ENCODE measurements around the gene SH2D5. TPM values are rescaled to one million over a fixed set of nuclear protein-coding genes. Genes with fewer than 3 reads are reported as not detected.

The SH2D5 gene
- total RNA-seq, 1 experiment from 2014 or later, result 1.1 TPM

- no peak overlapping the region for H3K27ac ChIP-seq (ENCODE audit: low read depth, low read length, poor library complexity, severe bottlenecking)
- DNase-seq (ENCODE audit: low spot score), result no peak
- H3K27me3 ChIP-seq (replicated peaks; ENCODE audit: insufficient read depth, low read depth, low read length, poor library complexity), result no peaks in the 10 kb centered on the region
- POLR2A ChIA-PET (ENCODE audit: low non-redundant PET), result no interaction called here
- intact Hi-C loops (cut with micrococcal nuclease; ENCODE audit: unreplicated experiment), result no loop called here
- H3K36me3 ChIP-seq (ENCODE audit: insufficient read depth, low read length, poor library complexity, severe bottlenecking), result no peaks in the 10 kb centered on the region
- no peak overlapping the region for H3K4me3 ChIP-seq (ENCODE audit: low read depth, low read length, poor library complexity, severe bottlenecking)
- BruUV-seq (replicated peaks), result no TSS peak
- CTCF ChIA-PET, result no interaction called here
- no peaks in the 10 kb centered on the region for H3K9me3 ChIP-seq (ENCODE audit: low read depth, low read length, poor library complexity, severe bottlenecking)
- H3K4me1 ChIP-seq (ENCODE audit: insufficient read depth, low read length, poor library complexity, severe bottlenecking), result no peaks in the 10 kb centered on the region
- no peak for TF ChIP-seq EZH2 (IDR thresholded peaks at IDR 0.05; ENCODE audit: borderline replicate concordance, low read depth, low read length, poor library complexity, severe bottlenecking)
These were observed 29.3 kb downstream of the SH2D5 start for GRCh38 chr1:20703124-20703756.

DNA sequence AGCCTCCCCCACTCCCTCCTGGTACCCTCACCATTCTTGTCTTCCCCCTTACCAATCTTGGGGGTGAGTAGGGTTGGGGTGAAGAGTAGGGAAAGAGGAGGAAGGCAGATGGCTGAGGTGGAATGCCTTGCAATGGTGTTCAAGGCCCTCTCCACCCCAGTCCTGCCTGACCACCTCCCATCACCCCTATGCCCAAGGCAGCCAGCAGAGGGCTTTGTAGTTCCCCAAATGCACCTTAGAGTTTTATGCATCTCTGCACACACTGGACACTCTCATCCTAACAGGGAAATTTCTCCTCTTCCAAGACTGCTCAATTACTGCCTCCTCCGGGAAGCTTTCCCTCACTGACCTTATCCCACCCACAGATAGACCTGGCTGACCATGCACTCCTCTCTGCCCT, 30.1 kb downstream of the SH2D5 start:
- Histone ChIP-seq H3K27me3 (replicated peaks; ENCODE audit: insufficient read depth, low read depth, low read length, poor library complexity) (no peaks in the 10 kb centered on the region), H3K4me1 (ENCODE audit: insufficient read depth, low read length, poor library complexity, severe bottlenecking) (no peaks in the 10 kb centered on the region), H3K36me3 (ENCODE audit: insufficient read depth, low read length, poor library complexity, severe bottlenecking) (no peaks in the 10 kb centered on the region), H3K27ac (ENCODE audit: low read depth, low read length, poor library complexity, severe bottlenecking) (no peak overlapping the region), H3K4me3 (ENCODE audit: low read depth, low read length, poor library complexity, severe bottlenecking) (no peak overlapping the region), H3K9me3 (ENCODE audit: low read depth, low read length, poor library complexity, severe bottlenecking) (no peaks in the 10 kb centered on the region)
- BruUV-seq (replicated peaks), result no TSS peak
- POLR2A ChIA-PET (ENCODE audit: low non-redundant PET), result no interaction called here
- no peak for TF ChIP-seq EZH2 (IDR thresholded peaks at IDR 0.05; ENCODE audit: borderline replicate concordance, low read depth, low read length, poor library complexity, severe bottlenecking)
- TF ChIP-seq CTCF (conservative IDR thresholded peaks at IDR 0.05; ENCODE audit: low read depth, low read length), result no peak; the same call in 1 of the 2 replicates
- no peak for DNase-seq (ENCODE audit: low spot score)
- intact Hi-C loops (cut with micrococcal nuclease; ENCODE audit: unreplicated experiment), result no loop called here
- CTCF ChIA-PET, result no interaction called here

DNA sequence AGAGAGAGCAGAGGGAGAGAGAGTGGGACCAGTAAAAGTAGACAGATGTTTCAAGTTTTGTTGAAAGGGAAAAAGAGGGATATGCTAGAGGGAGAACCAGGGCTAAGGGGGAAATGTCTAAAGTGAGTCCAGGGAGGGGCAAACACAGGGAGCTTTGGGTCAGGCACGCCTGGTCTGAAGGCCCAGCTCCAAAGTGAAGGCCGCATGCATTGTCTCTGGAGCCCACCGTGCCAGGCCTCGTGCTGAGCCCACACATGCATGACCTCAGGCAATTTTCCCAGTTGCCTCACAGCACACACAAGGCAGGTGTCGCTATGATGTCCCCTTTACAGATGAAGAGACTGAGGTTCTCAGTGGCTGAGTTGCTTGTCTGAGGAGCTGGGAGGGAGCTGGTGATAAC, 30.7 kb downstream of the SH2D5 start:
- DNase-seq (ENCODE audit: low spot score), result no peak
- no TSS peak for BruUV-seq (replicated peaks)
- ChIA-PET POLR2A (ENCODE audit: low non-redundant PET) (interaction anchor here (0.6 kb wide), 1 partner anchor 40 kb away, joined by 4 read pairs; no protein-coding TSS in a partner anchor), CTCF (interaction anchor here (0.5 kb wide), 1 partner anchor 498 kb away, joined by 4 read pairs; no protein-coding TSS in a partner anchor)
- no peaks in the 10 kb centered on the region for H3K27me3 ChIP-seq (replicated peaks; ENCODE audit: insufficient read depth, low read depth, low read length, poor library complexity)
- H3K36me3 ChIP-seq (ENCODE audit: insufficient read depth, low read length, poor library complexity, severe bottlenecking), result no peaks in the 10 kb centered on the region
- H3K27ac ChIP-seq (ENCODE audit: low read depth, low read length, poor library complexity, severe bottlenecking), result no peak overlapping the region
- no peaks in the 10 kb centered on the region for H3K9me3 ChIP-seq (ENCODE audit: low read depth, low read length, poor library complexity, severe bottlenecking)
- no peak overlapping the region for H3K4me3 ChIP-seq (ENCODE audit: low read depth, low read length, poor library complexity, severe bottlenecking)
- TF ChIP-seq EZH2 (IDR thresholded peaks at IDR 0.05; ENCODE audit: borderline replicate concordance, low read depth, low read length, poor library complexity, severe bottlenecking) (no peak), CTCF (conservative IDR thresholded peaks at IDR 0.05; ENCODE audit: low read depth, low read length) (no peak)
- no peaks in the 10 kb centered on the region for H3K4me1 ChIP-seq (ENCODE audit: insufficient read depth, low read length, poor library complexity, severe bottlenecking)
- intact Hi-C loops (cut with micrococcal nuclease; ENCODE audit: unreplicated experiment), result no loop called here

- no peaks in the 10 kb centered on the region for H3K9me3 ChIP-seq (ENCODE audit: low read depth, low read length, poor library complexity, severe bottlenecking)
- TF ChIP-seq EZH2 (IDR thresholded peaks at IDR 0.05; ENCODE audit: borderline replicate concordance, low read depth, low read length, poor library complexity, severe bottlenecking) (no peak), CTCF (conservative IDR thresholded peaks at IDR 0.05; ENCODE audit: low read depth, low read length) (no peak)
- H3K27ac ChIP-seq (ENCODE audit: low read depth, low read length, poor library complexity, severe bottlenecking), result no peak overlapping the region
- BruUV-seq (replicated peaks), result no TSS peak
- H3K27me3 ChIP-seq (replicated peaks; ENCODE audit: insufficient read depth, low read depth, low read length, poor library complexity), result no peaks in the 10 kb centered on the region
- DNase-seq (ENCODE audit: low spot score), result no peak
- intact Hi-C loops (cut with micrococcal nuclease; ENCODE audit: unreplicated experiment), result no loop called here
- H3K36me3 ChIP-seq (ENCODE audit: insufficient read depth, low read length, poor library complexity, severe bottlenecking), result no peaks in the 10 kb centered on the region
- ChIA-PET POLR2A (ENCODE audit: low non-redundant PET) (interaction anchor here (0.6 kb wide), 1 partner anchor 41 kb away, joined by 4 read pairs; no protein-coding TSS in a partner anchor), CTCF (interaction anchor here (0.5 kb wide), 1 partner anchor 498 kb away, joined by 4 read pairs; no protein-coding TSS in a partner anchor)
- H3K4me3 ChIP-seq (ENCODE audit: low read depth, low read length, poor library complexity, severe bottlenecking), result no peak overlapping the region
- H3K4me1 ChIP-seq (ENCODE audit: insufficient read depth, low read length, poor library complexity, severe bottlenecking), result no peaks in the 10 kb centered on the region
These were observed 31.1 kb downstream of the SH2D5 start for GRCh38 chr1:20701446-20701845.

All from A673 (cell line).